ENCODE data around the gene LRMDA. TPM values are rescaled to one million over a fixed set of nuclear protein-coding genes. Genes with fewer than 3 reads are reported as not detected.

Gene LRMDA
- total and polyA plus RNA-seq, 10 of the 15 experiments (the other 5 are each of a cell fraction or from before 2014, with no cell fraction given): 0.07 to 0.54 (median 0.29) TPM; not detected in 4

DNA sequence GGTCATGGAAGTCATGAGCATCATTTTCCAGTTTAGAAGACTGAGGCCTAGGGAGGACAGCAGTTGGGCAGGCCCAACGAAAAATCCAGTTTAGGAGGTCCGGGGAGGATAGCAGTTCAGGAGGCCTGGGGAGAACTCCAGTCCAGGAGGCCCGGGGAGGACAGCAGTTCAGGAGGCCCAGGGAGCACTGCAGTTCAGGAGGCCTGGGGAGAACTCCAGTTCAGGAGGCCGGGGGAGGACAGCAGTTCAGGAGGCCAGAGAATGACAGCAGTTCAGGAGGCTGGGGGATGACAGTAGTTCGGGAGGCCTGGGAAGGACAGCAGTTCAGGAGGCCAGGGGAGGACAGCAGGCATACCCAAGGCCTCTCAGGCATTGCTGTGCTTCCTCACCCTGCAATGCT lies 453.4 kb downstream of the LRMDA start:
- no peak overlapping the region for H3K9ac ChIP-seq (ENCODE audit: control insufficient read depth, insufficient read depth, low read length)
- no peak overlapping the region for H3K27ac ChIP-seq (ENCODE audit: control insufficient read depth, insufficient read depth)
- H3K9me3 ChIP-seq (replicated peaks; ENCODE audit: control insufficient read depth, insufficient read depth, low read length): no peaks in the 10 kb centered on the region
- H3K4me3 ChIP-seq: no peak overlapping the region
- WGBS (ENCODE audit: insufficient coverage, insufficient replicate concordance, low lambda C conversion rate, missing lambda C conversion rate): 7% methylated on average over 5 of the region's 5 CpGs
- FAIRE-seq (no peak), DNase-seq (ENCODE audit: low read depth, low spot score) (no peak), ATAC-seq (no peak)
- ChIA-PET SMC1A (ENCODE audit: uncharacterized antibody, unreplicated experiment) (no interaction called here), POLR2A (no interaction called here), CTCF (no interaction called here), RAD21 (ENCODE audit: unreplicated experiment) (no interaction called here)
- TF ChIP-seq GATAD2B (conservative IDR thresholded peaks at IDR 0.05; ENCODE audit: low read depth) (no peak), EP300 (IDR thresholded peaks at IDR 0.05; ENCODE audit: borderline replicate concordance in 1 of 2, control insufficient read depth in 1 of 2, low read depth in 2 of 2, low read length in 2 of 2) (no peak), PAX8 (IDR thresholded peaks at IDR 0.05) (no peak), YY1 (IDR thresholded peaks at IDR 0.05; ENCODE audit: low read depth, low read length) (no peak), TARDBP (IDR thresholded peaks at IDR 0.05; ENCODE audit: borderline replicate concordance) (no peak), EGR1 (IDR thresholded peaks at IDR 0.05; ENCODE audit: borderline replicate concordance in 1 of 2, low read depth in 2 of 2, low read length in 2 of 2) (no peak), SIN3A (IDR thresholded peaks at IDR 0.05; ENCODE audit: low read depth, low read length) (no peak), KDM1A (IDR thresholded peaks at IDR 0.05; ENCODE audit: borderline replicate concordance) (no peak), GABPA (IDR thresholded peaks at IDR 0.05; ENCODE audit: low read depth) (no peak), FOXK2 (IDR thresholded peaks at IDR 0.05) (no peak), SUPT20H (IDR thresholded peaks at IDR 0.05; ENCODE audit: borderline replicate concordance, control insufficient read depth, low read depth, low read length) (no peak)
- TF ChIP-seq, protein P1, sequence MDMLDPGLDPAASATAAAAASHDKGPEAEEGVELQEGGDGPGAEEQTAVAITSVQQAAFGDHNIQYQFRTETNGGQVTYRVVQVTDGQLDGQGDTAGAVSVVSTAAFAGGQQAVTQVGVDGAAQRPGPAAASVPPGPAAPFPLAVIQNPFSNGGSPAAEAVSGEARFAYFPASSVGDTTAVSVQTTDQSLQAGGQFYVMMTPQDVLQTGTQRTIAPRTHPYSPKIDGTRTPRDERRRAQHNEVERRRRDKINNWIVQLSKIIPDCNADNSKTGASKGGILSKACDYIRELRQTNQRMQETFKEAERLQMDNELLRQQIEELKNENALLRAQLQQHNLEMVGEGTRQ (IDR thresholded peaks at IDR 0.05; ENCODE audit: borderline replicate concordance, low read depth, low read length): no peak
- TF ChIP-seq, protein P2, sequence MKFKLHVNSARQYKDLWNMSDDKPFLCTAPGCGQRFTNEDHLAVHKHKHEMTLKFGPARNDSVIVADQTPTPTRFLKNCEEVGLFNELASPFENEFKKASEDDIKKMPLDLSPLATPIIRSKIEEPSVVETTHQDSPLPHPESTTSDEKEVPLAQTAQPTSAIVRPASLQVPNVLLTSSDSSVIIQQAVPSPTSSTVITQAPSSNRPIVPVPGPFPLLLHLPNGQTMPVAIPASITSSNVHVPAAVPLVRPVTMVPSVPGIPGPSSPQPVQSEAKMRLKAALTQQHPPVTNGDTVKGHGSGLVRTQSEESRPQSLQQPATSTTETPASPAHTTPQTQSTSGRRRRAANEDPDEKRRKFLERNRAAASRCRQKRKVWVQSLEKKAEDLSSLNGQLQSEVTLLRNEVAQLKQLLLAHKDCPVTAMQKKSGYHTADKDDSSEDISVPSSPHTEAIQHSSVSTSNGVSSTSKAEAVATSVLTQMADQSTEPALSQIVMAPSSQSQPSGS (IDR thresholded peaks at IDR 0.05; ENCODE audit: low read length): no peak
- TF ChIP-seq, protein P3, sequence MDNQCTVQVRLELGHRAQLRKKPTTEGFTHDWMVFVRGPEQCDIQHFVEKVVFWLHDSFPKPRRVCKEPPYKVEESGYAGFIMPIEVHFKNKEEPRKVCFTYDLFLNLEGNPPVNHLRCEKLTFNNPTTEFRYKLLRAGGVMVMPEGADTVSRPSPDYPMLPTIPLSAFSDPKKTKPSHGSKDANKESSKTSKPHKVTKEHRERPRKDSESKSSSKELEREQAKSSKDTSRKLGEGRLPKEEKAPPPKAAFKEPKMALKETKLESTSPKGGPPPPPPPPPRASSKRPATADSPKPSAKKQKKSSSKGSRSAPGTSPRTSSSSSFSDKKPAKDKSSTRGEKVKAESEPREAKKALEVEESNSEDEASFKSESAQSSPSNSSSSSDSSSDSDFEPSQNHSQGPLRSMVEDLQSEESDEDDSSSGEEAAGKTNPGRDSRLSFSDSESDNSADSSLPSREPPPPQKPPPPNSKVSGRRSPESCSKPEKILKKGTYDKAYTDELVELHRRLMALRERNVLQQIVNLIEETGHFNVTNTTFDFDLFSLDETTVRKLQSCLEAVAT (IDR thresholded peaks at IDR 0.05): no peak
- no peak overlapping the region for H2AFZ ChIP-seq (ENCODE audit: control insufficient read depth, low read depth, low read length)
- H3K79me2 ChIP-seq (ENCODE audit: control insufficient read depth, insufficient read depth, low read length): no peaks in the 10 kb centered on the region
- in situ Hi-C loops (cut with MboI): no loop called here
- intact Hi-C loops (cut with micrococcal nuclease; ENCODE audit: unreplicated experiment): no loop called here
- no peaks in the 10 kb centered on the region for H3K36me3 ChIP-seq (ENCODE audit: control insufficient read depth in 2 of 2, insufficient read depth in 2 of 2, low read length in 1 of 2)
- H3K27me3 ChIP-seq (replicated peaks in 1 of 2; ENCODE audit: control insufficient read depth in 2 of 2, insufficient read depth in 2 of 2, low read length in 1 of 2): no peaks in the 10 kb centered on the region
- H3K4me1 ChIP-seq (ENCODE audit: control insufficient read depth, insufficient read depth, low read length): no peaks in the 10 kb centered on the region
- H4K20me1 ChIP-seq (ENCODE audit: control insufficient read depth, insufficient read depth): no peaks in the 10 kb centered on the region
- no peak overlapping the region for H3K4me2 ChIP-seq (ENCODE audit: control insufficient read depth, insufficient read depth)
- BruUV-seq (replicated peaks): no TSS peak

All from GM12878 (cell line).